ENCODE measurements around the gene SLC13A2. TPM values are rescaled to one million over a fixed set of nuclear protein-coding genes. Genes with fewer than 3 reads are reported as not detected.

Gene SLC13A2
- total RNA-seq, 2 donors from 2014 or later = not detected

GRCh38 chr17:28529013-28529400 is 55.6 kb downstream of the SLC13A2 start:
- TF ChIP-seq, protein P1, sequence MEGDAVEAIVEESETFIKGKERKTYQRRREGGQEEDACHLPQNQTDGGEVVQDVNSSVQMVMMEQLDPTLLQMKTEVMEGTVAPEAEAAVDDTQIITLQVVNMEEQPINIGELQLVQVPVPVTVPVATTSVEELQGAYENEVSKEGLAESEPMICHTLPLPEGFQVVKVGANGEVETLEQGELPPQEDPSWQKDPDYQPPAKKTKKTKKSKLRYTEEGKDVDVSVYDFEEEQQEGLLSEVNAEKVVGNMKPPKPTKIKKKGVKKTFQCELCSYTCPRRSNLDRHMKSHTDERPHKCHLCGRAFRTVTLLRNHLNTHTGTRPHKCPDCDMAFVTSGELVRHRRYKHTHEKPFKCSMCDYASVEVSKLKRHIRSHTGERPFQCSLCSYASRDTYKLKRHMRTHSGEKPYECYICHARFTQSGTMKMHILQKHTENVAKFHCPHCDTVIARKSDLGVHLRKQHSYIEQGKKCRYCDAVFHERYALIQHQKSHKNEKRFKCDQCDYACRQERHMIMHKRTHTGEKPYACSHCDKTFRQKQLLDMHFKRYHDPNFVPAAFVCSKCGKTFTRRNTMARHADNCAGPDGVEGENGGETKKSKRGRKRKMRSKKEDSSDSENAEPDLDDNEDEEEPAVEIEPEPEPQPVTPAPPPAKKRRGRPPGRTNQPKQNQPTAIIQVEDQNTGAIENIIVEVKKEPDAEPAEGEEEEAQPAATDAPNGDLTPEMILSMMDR (IDR thresholded peaks at IDR 0.05) = no peak
- Histone ChIP-seq H3K27ac (no peak overlapping the region), H3K27me3 (replicated peaks; ENCODE audit: insufficient read depth) (no peaks in the 10 kb centered on the region), H3K9me3 (no peaks in the 10 kb centered on the region), H3K4me1 (ENCODE audit: control insufficient read depth in 1 of 2, low read depth in 2 of 2) (peaks cover 3 to 15% of the 10 kb centered on the region in 2 donors), H3K36me3 (no peaks in the 10 kb centered on the region), H3K4me3 (no peak overlapping the region)
- no peak for ATAC-seq (ENCODE audit: insufficient number of reproducible peaks, low FRiP score, low read depth)
- no peak for DNase-seq (ENCODE audit: low spot score)

- TF ChIP-seq, protein P1 (IDR thresholded peaks at IDR 0.05) = no peak
- ATAC-seq (ENCODE audit: insufficient number of reproducible peaks, low FRiP score, low read depth) (no peak), DNase-seq (ENCODE audit: low spot score) (no peak)
- Histone ChIP-seq H3K4me3 (no peak overlapping the region), H3K9me3 (no peaks in the 10 kb centered on the region), H3K36me3 (no peaks in the 10 kb centered on the region), H3K4me1 (ENCODE audit: control insufficient read depth in 1 of 2, low read depth in 2 of 2) (peaks cover 2 to 9% of the 10 kb centered on the region in 2 donors), H3K27me3 (replicated peaks; ENCODE audit: insufficient read depth) (no peaks in the 10 kb centered on the region), H3K27ac (no peak overlapping the region)
These were observed 56.8 kb downstream of the SLC13A2 start for GRCh38 chr17:28530250-28530649.

GRCh38 chr17:28530926-28531325 is 57.5 kb downstream of the SLC13A2 start:
- DNase-seq (ENCODE audit: low spot score) (no peak), ATAC-seq (ENCODE audit: insufficient number of reproducible peaks, low FRiP score, low read depth) (no peak)
- no peaks in the 10 kb centered on the region for H3K36me3 ChIP-seq
- TF ChIP-seq, protein P1 (IDR thresholded peaks at IDR 0.05) = no peak
- H3K27me3 ChIP-seq (replicated peaks; ENCODE audit: insufficient read depth) = no peaks in the 10 kb centered on the region
- peaks cover 0 to 2% of the 10 kb centered on the region in 2 donors for H3K4me1 ChIP-seq (ENCODE audit: control insufficient read depth in 1 of 2, low read depth in 2 of 2)
- H3K9me3 ChIP-seq = no peaks in the 10 kb centered on the region
- no peak overlapping the region for H3K4me3 ChIP-seq
- no peak overlapping the region for H3K27ac ChIP-seq

GRCh38 chr17:28532050-28532960 is 58.9 kb downstream of the SLC13A2 start:
- DNase-seq (ENCODE audit: low spot score) (no peak), ATAC-seq (ENCODE audit: insufficient number of reproducible peaks, low FRiP score, low read depth) (no peak)
- H3K9me3 ChIP-seq = no peaks in the 10 kb centered on the region
- H3K36me3 ChIP-seq = no peaks in the 10 kb centered on the region
- no peak overlapping the region for H3K4me3 ChIP-seq
- no peak overlapping the region for H3K27ac ChIP-seq
- no peaks in the 10 kb centered on the region for H3K27me3 ChIP-seq (replicated peaks; ENCODE audit: insufficient read depth)
- H3K4me1 ChIP-seq (ENCODE audit: control insufficient read depth in 1 of 2, low read depth in 2 of 2) = no peaks in the 10 kb centered on the region
- TF ChIP-seq, protein P1 (IDR thresholded peaks at IDR 0.05) = no peak

- no peaks in the 10 kb centered on the region for H3K4me1 ChIP-seq (ENCODE audit: control insufficient read depth in 1 of 2, low read depth in 2 of 2)
- H3K36me3 ChIP-seq = no peaks in the 10 kb centered on the region
- DNase-seq (ENCODE audit: low spot score) (no peak), ATAC-seq (ENCODE audit: insufficient number of reproducible peaks, low FRiP score, low read depth) (no peak)
- TF ChIP-seq, protein P1 (IDR thresholded peaks at IDR 0.05) = no peak
- no peak overlapping the region for H3K4me3 ChIP-seq
- H3K9me3 ChIP-seq = no peaks in the 10 kb centered on the region
- H3K27ac ChIP-seq = no peak overlapping the region
- H3K27me3 ChIP-seq (replicated peaks; ENCODE audit: insufficient read depth) = no peaks in the 10 kb centered on the region
These were observed 59.8 kb downstream of the SLC13A2 start for GRCh38 chr17:28533091-28533807.
